SH-SY5Y (cell line): ENCODE data around the gene KYAT1.

Experiments
- GATA2 ChIP-seq: IDR thresholded peaks from 2 replicates; pipeline ENCODE4 v1.6.1; 2011; ENCODE audit warnings: mild to moderate bottlenecking, low read depth, low read length
- GATA3 ChIP-seq: IDR thresholded peaks from 2 replicates; pipeline ENCODE4 v1.6.1; 2011; ENCODE audit warnings: low read depth, mild to moderate bottlenecking, low read length, moderate library complexity

DNA sequence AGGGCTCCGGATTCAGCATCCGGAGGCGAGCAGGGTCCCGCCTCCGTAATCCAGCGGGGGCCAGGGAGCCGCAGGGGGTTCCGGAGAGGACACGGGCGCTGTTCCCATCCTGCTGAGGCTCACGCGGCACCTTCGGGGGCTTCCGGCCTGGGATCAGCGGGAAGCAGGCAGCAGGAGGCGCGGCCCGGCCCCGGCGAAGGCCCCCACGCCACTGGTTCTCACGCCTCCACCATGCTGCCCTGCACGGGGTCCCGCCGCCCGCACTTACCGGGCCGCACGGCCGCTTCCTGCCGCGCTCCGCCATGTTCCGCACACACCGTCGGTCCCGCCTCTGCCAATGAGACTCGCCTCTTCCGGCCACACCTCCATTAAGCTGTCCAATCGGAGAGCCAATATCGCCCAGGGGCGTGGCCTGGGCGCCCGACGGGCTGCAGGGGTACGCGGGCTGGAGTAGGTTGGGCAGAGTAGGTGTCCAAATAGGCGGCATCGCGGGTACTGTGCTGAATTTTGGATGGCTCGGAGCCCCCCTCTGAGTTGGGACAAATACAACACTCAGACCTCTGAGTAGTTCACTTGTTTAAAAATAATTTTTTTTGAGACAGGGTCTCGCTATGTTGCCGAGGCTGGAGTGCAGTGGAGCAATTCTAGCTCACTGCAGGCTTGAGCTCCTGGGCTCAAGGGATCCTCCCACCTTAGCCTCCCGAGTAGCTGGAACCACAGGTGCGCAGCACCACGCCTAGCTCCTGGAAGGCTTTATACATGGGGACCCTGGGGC lies 52.1 kb downstream of the KYAT1 start, which contains the start of gene SPOUT1:
- no peak for TF ChIP-seq GATA2
- no peak for TF ChIP-seq GATA3
